HepG2 (cell line): ENCODE measurements around the gene WDCP. TPM values are rescaled to one million over a fixed set of nuclear protein-coding genes. Genes with fewer than 3 reads are reported as not detected.

Source experiments
- CBFB ChIP-seq: sonication (generic); formaldehyde crosslinking; IDR thresholded peaks from 2 replicates; pipeline ENCODE4 v1.4.0; 2020; ENCODE audit warnings: missing genetic modification reagents
- DMAP1 ChIP-seq: IDR thresholded peaks from 2 replicates; pipeline ENCODE4 v1.6.1; 2016
- DMTF1 ChIP-seq: sonication (generic); formaldehyde crosslinking; IDR thresholded peaks from 2 replicates; pipeline ENCODE4 v1.4.0; 2020; ENCODE audit warnings: mild to moderate bottlenecking, missing genetic modification reagents
- DNMT1 ChIP-seq: sonication (generic); formaldehyde crosslinking; IDR thresholded peaks from 2 replicates; pipeline ENCODE4 v1.5.1; 2020; ENCODE audit warnings: mild to moderate bottlenecking, missing genetic modification reagents
- EP300 ChIP-seq, 3 experiments: sonication (generic) in 1 of 3; formaldehyde crosslinking in 1 of 3; IDR thresholded peaks; 2 replicates each; pipeline versions ENCODE4 v1.5.1 to v1.6.1; 2011 to 2020; ENCODE audit warnings: low read depth in 2 of 3, low read length in 2 of 3, borderline replicate concordance in 1 of 3, improper control_type of control experiment in 1 of 3, mild to moderate bottlenecking in 1 of 3, missing genetic modification reagents in 1 of 3, moderate library complexity in 1 of 3
- FOXK2 ChIP-seq: fragments of 450-650 bp; IDR thresholded peaks from 2 replicates; pipeline ENCODE4 v1.6.1; 2016
- GZF1 ChIP-seq: sonication (generic); formaldehyde crosslinking; IDR thresholded peaks from 2 replicates; pipeline ENCODE4 v1.5.1; 2020; ENCODE audit warnings: mild to moderate bottlenecking, missing genetic modification reagents
- HDAC2 ChIP-seq: sonication (generic); formaldehyde crosslinking; IDR thresholded peaks from 2 replicates; pipeline ENCODE4 v1.4.0; 2020; ENCODE audit warnings: missing genetic modification reagents
- IKZF5 ChIP-seq: IDR thresholded peaks from 2 replicates; pipeline ENCODE4 v1.6.1; 2018; ENCODE audit warnings: missing genetic modification reagents, mild to moderate bottlenecking, missing compliant biosample characterization
- KLF15 ChIP-seq: sonication (generic); formaldehyde crosslinking; IDR thresholded peaks from 2 replicates; pipeline ENCODE4 v1.8.1; 2023; ENCODE audit warnings: borderline replicate concordance, mild to moderate bottlenecking, inconsistent platforms, missing genetic modification reagents, mixed read lengths
- SAP130 ChIP-seq: IDR thresholded peaks from 2 replicates; pipeline ENCODE4 v1.6.1; 2016; ENCODE audit warnings: low read depth
- TEAD3 ChIP-seq: optimal IDR thresholded peaks from 2 replicates; pipeline ENCODE3; 2016; ENCODE audit warnings: borderline replicate concordance
- TGIF2 ChIP-seq: IDR thresholded peaks from 2 replicates; pipeline ENCODE4 v1.6.1; 2016; ENCODE audit warnings: control low read depth, missing compliant biosample characterization
- TSC22D2 ChIP-seq: sonication (generic); formaldehyde crosslinking; IDR thresholded peaks from 2 replicates; pipeline ENCODE4 v1.5.1; 2020; ENCODE audit warnings: missing genetic modification reagents, mild to moderate bottlenecking, borderline replicate concordance
- ZBTB33 ChIP-seq: sonication (generic); formaldehyde crosslinking; IDR thresholded peaks from 2 replicates; pipeline ENCODE4 v1.4.0; 2020; ENCODE audit warnings: missing genetic modification reagents
- ZFYVE20 ChIP-seq: sonication (generic); formaldehyde crosslinking; IDR thresholded peaks from 2 replicates; pipeline ENCODE4 v1.8.0; 2023; ENCODE audit warnings: low read depth, mild to moderate bottlenecking, moderate library complexity, missing genetic modification reagents, borderline replicate concordance
- ZMYM2 ChIP-seq: sonication (generic); formaldehyde crosslinking; IDR thresholded peaks from 2 replicates; pipeline ENCODE4 v1.8.0; 2022; ENCODE audit warnings: mild to moderate bottlenecking, missing genetic modification reagents
- ZNF224 ChIP-seq: sonication (generic); formaldehyde crosslinking; IDR thresholded peaks from 2 replicates; pipeline ENCODE4 v1.5.0; 2020; ENCODE audit warnings: mild to moderate bottlenecking, missing genetic modification reagents
- ZNF501 ChIP-seq: sonication (generic); formaldehyde crosslinking; IDR thresholded peaks from 2 replicates; pipeline ENCODE4 v1.5.1; 2020; ENCODE audit warnings: mild to moderate bottlenecking, moderate library complexity, missing genetic modification reagents
- ZNF580 ChIP-seq: IDR thresholded peaks from 2 replicates; pipeline ENCODE4 v1.6.1; 2016; ENCODE audit warnings: low read depth, borderline replicate concordance
- ZNF7 ChIP-seq: IDR thresholded peaks from 2 replicates; pipeline ENCODE4 v1.6.1; 2016; ENCODE audit warnings: missing biosample characterization, missing genetic modification reagents
- ZNF780A ChIP-seq: sonication (generic); formaldehyde crosslinking; IDR thresholded peaks from 2 replicates; pipeline ENCODE4 v1.8.0; 2022; ENCODE audit warnings: mild to moderate bottlenecking, missing genetic modification reagents, moderate library complexity
- polyA plus RNA-seq, 8 experiments: library from polyadenylated mRNA; depleted of rRNA in 3 of 8; stranded (reverse) in 7 of 8; unstranded in 1 of 8; fragments of >200 nt; fragmentation: Illumina TruSeq in 4 of 8; extraction: Trizol in 4 of 8; gene quantifications; 2 replicates each; pipeline versions ENCODE4 v1.2.1 to v1.2.3, GENCODE V29; 2011 to 2016; ENCODE audit warnings: low read depth in 4 of 8, missing spikeins in 1 of 8, mixed read lengths in 1 of 8; ENCODE audit not compliant: insufficient read depth in 1 of 8
- total RNA-seq, 5 experiments: library from RNA; depleted of rRNA; stranded (reverse); fragments of >200 nt; fragmentation: Illumina TruSeq; extraction: Trizol; gene quantifications; 2 replicates each; pipeline ENCODE4 v1.2.3, GENCODE V29; 2016; ENCODE audit warnings: low read depth in 1 of 5

Gene WDCP
- total and polyA plus RNA-seq, 2 of the 13 experiments (the other 11 are each of a cell fraction or from before 2014, with no cell fraction given), result 17.4 to 22.6 TPM

- 0 out of 2 replicates have a peak, but pooled peaks have one; percentile 21 for TF ChIP-seq DNMT1
- 0 out of 2 replicates have a peak, but pooled peaks have one; percentile 22 for TF ChIP-seq CBFB
- TF ChIP-seq ZNF7, result no peak
- TF ChIP-seq SAP130 (CRISPR knock-in tag), result no peak
- peak; percentile 57; the same call in 1 of the 2 replicates for TF ChIP-seq IKZF5 (CRISPR knock-in tag)
- no peak for TF ChIP-seq KLF15 (CRISPR knock-in tag)
- TF ChIP-seq DMTF1 (CRISPR knock-in tag), result no peak
- no peak for TF ChIP-seq ZFYVE20
- no peak for TF ChIP-seq ZMYM2
- 0 out of 2 replicates have a peak, but pooled peaks have one; percentile 57 for TF ChIP-seq TSC22D2
- TF ChIP-seq TEAD3 (CRISPR knock-in tag), result peak; percentile 39
- TF ChIP-seq ZNF580 (CRISPR knock-in tag), result peak; percentile 20; the same call in 1 of the 2 replicates
- no peak for TF ChIP-seq ZNF224 (CRISPR knock-in tag)
- peak; percentile 97 for TF ChIP-seq ZBTB33 (CRISPR knock-in tag)
- no peak for TF ChIP-seq DMAP1 (CRISPR knock-in tag)
- TF ChIP-seq FOXK2, result no peak
- 0 out of 2 replicates have a peak, but pooled peaks have one; percentile 21 for TF ChIP-seq ZNF501 (CRISPR knock-in tag)
- TF ChIP-seq EP300 (IDR thresholded peaks at IDR 0.05; ENCODE audit: low read depth in 2 of 2, low read length in 2 of 2), result no peak
- TF ChIP-seq EP300 (CRISPR knock-in tag; IDR thresholded peaks at IDR 0.05; ENCODE audit: borderline replicate concordance), result 0 out of 2 replicates have a peak, but pooled peaks have one; percentile 8
- TF ChIP-seq GZF1 (CRISPR knock-in tag), result no peak
- TF ChIP-seq ZNF780A, result no peak
- TF ChIP-seq HDAC2 (CRISPR knock-in tag), result peak; percentile 19; the same call in 1 of the 2 replicates
- no peak for TF ChIP-seq TGIF2 (CRISPR knock-in tag)
Observed at GRCh38 chr2:24021122-24021998, 25.8 kb downstream of the WDCP start (continued).
